Measurements from ENCODE around the gene USP31. TPM values are rescaled to one million over a fixed set of nuclear protein-coding genes. Genes with fewer than 3 reads are reported as not detected.

Gene USP31
- total and polyA plus RNA-seq, 2 of the 8 experiments (the other 6 are each of a cell fraction or from before 2014, with no cell fraction given), result 6.7 to 19.0 TPM

DNA sequence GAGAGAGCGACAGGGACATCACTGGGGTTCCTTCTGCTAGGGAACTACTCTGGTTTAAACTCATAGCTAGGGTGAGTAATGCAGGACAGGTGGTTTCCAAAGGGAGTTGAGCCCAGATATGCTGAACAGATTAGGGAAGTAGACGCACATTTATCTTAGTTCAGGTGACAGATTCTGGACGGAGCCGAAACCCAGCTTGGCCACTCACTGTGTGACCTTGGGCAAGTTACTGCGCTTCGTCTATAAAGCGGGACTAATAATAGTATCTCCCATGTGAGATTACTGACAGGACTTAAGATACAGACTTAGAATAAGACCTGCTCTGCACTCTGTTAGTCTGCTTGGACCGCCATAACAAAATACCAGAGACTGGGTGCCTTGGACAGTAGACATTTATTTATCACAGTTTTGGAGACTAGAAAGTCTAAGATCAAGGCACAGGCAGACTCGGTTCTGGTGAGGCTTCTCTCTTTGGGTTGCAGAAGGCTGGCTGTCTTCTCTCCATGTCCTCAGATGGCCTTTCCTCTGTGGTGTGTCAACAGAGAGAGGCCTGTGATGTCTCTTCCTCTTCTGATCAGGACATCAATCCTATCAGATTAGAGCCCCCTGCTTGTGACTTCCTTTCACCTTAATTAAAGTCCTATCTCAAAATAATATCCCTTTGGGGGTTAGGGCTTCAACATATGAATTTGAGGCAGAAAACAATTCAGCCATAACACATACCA is 45.4 kb upstream of the USP31 start:
- H3K56ac ChIP-seq (replicated peaks; ENCODE audit: insufficient read length, low read depth, low read length), result no peak overlapping the region
- peaks cover 0 to 6% (median 0%) of the 10 kb centered on the region in 4 experiments; a peak in 2 of 8 replicates for H3K36me3 ChIP-seq (ENCODE audit: control insufficient read depth in 2 of 4, insufficient read depth in 4 of 4, low read length in 3 of 4)
- H3K23me2 ChIP-seq (ENCODE audit: low read depth, low read length), result no peaks in the 10 kb centered on the region
- ChIA-PET CTCF (ENCODE audit: partially characterized antibody) (no interaction called here), POLR2A (ENCODE audit: partially characterized antibody) (no interaction called here)
- no peak overlapping the region for H3K27ac ChIP-seq (ENCODE audit: low read depth, low read length)
- no peak overlapping the region for H2BK5ac ChIP-seq (ENCODE audit: low read depth, low read length)
- H3K27me3 ChIP-seq (replicated peaks in 1 of 4; ENCODE audit: control insufficient read depth in 3 of 4, extremely low read depth in 1 of 4, insufficient read depth in 3 of 4, low read length in 3 of 4), result no peaks in the 10 kb centered on the region
- no peak overlapping the region for H2BK15ac ChIP-seq (ENCODE audit: low read length)
- TF ChIP-seq YY1 (IDR thresholded peaks at IDR 0.05; ENCODE audit: low read depth, low read length) (no peak), SAP30 (IDR thresholded peaks at IDR 0.05; ENCODE audit: insufficient read depth, insufficient replicate concordance, low read length) (no peak), NRF1 (IDR thresholded peaks at IDR 0.05; ENCODE audit: low read depth, low read length) (no peak), CHD1 (IDR thresholded peaks at IDR 0.05; ENCODE audit: low read depth, low read length) (no peak)
- WGBS, 2 experiments (ENCODE audit: extremely low coverage in 1 of 2, insufficient coverage in 1 of 2, insufficient read length in 1 of 2, insufficient replicate concordance in 2 of 2, low coverage in 1 of 2, low lambda C conversion rate in 2 of 2, missing lambda C conversion rate in 1 of 2), result 89% methylated on average over 9 of the region's 9 CpGs; no CpG with 5 or more reads in 1 of the 2 experiments
- no peak overlapping the region for H3K14ac ChIP-seq (ENCODE audit: insufficient read length)
- no peak overlapping the region for H3K18ac ChIP-seq (ENCODE audit: extremely low read depth, low read length)
- H2AK5ac ChIP-seq (ENCODE audit: low read depth, low read length), result no peak overlapping the region; the same call in 1 of the 2 replicates
- H2BK20ac ChIP-seq (ENCODE audit: low read length), result no peak overlapping the region
- no peak overlapping the region for H2BK120ac ChIP-seq (replicated peaks; ENCODE audit: low read depth, low read length)
- no peak overlapping the region for H4K5ac ChIP-seq (ENCODE audit: insufficient read length, low read depth, low read length)
- H3K4ac ChIP-seq (replicated peaks; ENCODE audit: insufficient read length, low read depth, low read length), result no peak overlapping the region
- H4K8ac ChIP-seq (ENCODE audit: extremely low read depth, insufficient read depth, low read length), result no peak overlapping the region
- no peaks in the 10 kb centered on the region for H4K20me1 ChIP-seq (replicated peaks in 1 of 2; ENCODE audit: control insufficient read depth in 1 of 2, insufficient read depth in 2 of 2, low read length in 2 of 2)
- no peak overlapping the region for H2AFZ ChIP-seq (ENCODE audit: low read length)
- no peaks in the 10 kb centered on the region for H3K9me3 ChIP-seq (ENCODE audit: insufficient read depth in 2 of 2, low read depth in 1 of 2, low read length in 1 of 2)
- no peak for FAIRE-seq
- H3K9ac ChIP-seq (replicated peaks in 1 of 4; ENCODE audit: extremely low read depth in 1 of 4, low read depth in 3 of 4, low read length in 3 of 4), result no peak overlapping the region
- no peak for DNase-seq (ENCODE audit: low read depth in 1 of 2, low spot score in 2 of 2)
- H3K79me1 ChIP-seq (ENCODE audit: low read depth, low read length), result no peaks in the 10 kb centered on the region
- no peak overlapping the region for H3K4me3 ChIP-seq (ENCODE audit: extremely low read depth in 1 of 4, insufficient read depth in 2 of 4, low read depth in 3 of 4, low read length in 4 of 4)
- H2BK12ac ChIP-seq (ENCODE audit: low read depth, low read length), result no peak overlapping the region
- no peak overlapping the region for H3K23ac ChIP-seq (ENCODE audit: insufficient read length)
- no peak overlapping the region for H3K4me2 ChIP-seq (ENCODE audit: insufficient read depth in 1 of 2, low read depth in 2 of 2, low read length in 2 of 2)
- no peaks in the 10 kb centered on the region for H3K79me2 ChIP-seq (ENCODE audit: control insufficient read depth in 1 of 2, insufficient read depth in 2 of 2, low read length in 2 of 2)
- H4K91ac ChIP-seq (replicated peaks; ENCODE audit: insufficient read length, low read length), result no peak overlapping the region
- H3K4me1 ChIP-seq (replicated peaks in 1 of 4; ENCODE audit: control insufficient read depth in 3 of 4, insufficient read depth in 4 of 4, low read length in 3 of 4), result peaks cover 5 to 20% (median 8%) of the 10 kb centered on the region in 4 experiments; a peak in 6 of 7 replicates
